Spinal cord (tissue), 10 donors: ENCODE results near the gene OR10C1. TPM values are rescaled to one million over a fixed set of nuclear protein-coding genes. Genes with fewer than 3 reads are reported as not detected.

Experiments
- DNase-seq, 6 donors: peaks; one replicate each; pipeline versions ENCODE4 v3.0.0 to v3.0.0-alpha.2; 2013 to 2015; ENCODE audit warnings: low spot score in 6 of 6, low read depth in 4 of 6
- H3K27ac ChIP-seq: one replicate; pipeline ENCODE4 v1.5.1; 2013; ENCODE audit warnings: low read depth, low read length, control low read depth
- H3K27me3 ChIP-seq: one replicate; pipeline ENCODE4 v1.6.1; 2013; ENCODE audit warnings: low read length; ENCODE audit not compliant: control insufficient read depth, insufficient read depth
- H3K36me3 ChIP-seq: one replicate; pipeline ENCODE4 v1.6.1; 2013; ENCODE audit warnings: low read length; ENCODE audit not compliant: control insufficient read depth, insufficient read depth
- H3K4me1 ChIP-seq: one replicate; pipeline ENCODE4 v1.6.1; 2013; ENCODE audit warnings: low read length; ENCODE audit not compliant: control insufficient read depth, insufficient read depth
- H3K4me3 ChIP-seq: one replicate; pipeline ENCODE4 v1.5.1; 2013; ENCODE audit warnings: low read depth, low read length, control low read depth
- H3K9me3 ChIP-seq: one replicate; pipeline ENCODE4 v1.6.1; 2013; ENCODE audit warnings: low read length; ENCODE audit not compliant: control insufficient read depth, insufficient read depth
- WGBS: methylation state at CpG from one replicate; pipeline ENCODE4 v1.1.5; 2013; ENCODE audit warnings: missing lambda C conversion rate; ENCODE audit not compliant: insufficient coverage; 5-methylcytosine and 5-hydroxymethylcytosine counted together
- polyA plus RNA-seq, 2 donors: library from polyadenylated mRNA; unstranded; fragments of 120-200 nt; gene quantifications; one replicate each; pipeline ENCODE4 v1.2.1, GENCODE V29; 2013; ENCODE audit not compliant: insufficient read length in 2 of 2
- total RNA-seq, 2 donors: library from RNA; depleted of rRNA in 1 of 2; stranded (reverse); fragments of 120-200 nt in 1 of 2; fragments of >200 nt in 1 of 2; gene quantifications; one replicate each; pipeline versions ENCODE4 v1.2.3 to v1.2.4, GENCODE V29; 2013 to 2014
- donor health status: healthy.

OR10C1 gene
- total and polyA plus RNA-seq, 4 donors: not detected

GRCh38 chr6:29488874-29489273 lies 49.8 kb downstream of the OR10C1 start:
- H3K4me3 ChIP-seq: no peak overlapping the region
- H3K36me3 ChIP-seq: no peaks in the 10 kb centered on the region
- H3K27me3 ChIP-seq: no peaks in the 10 kb centered on the region
- no peaks in the 10 kb centered on the region for H3K9me3 ChIP-seq
- DNase-seq: no peak
- H3K27ac ChIP-seq: no peak overlapping the region
- no peaks in the 10 kb centered on the region for H3K4me1 ChIP-seq

- no peak for DNase-seq
- no peaks in the 10 kb centered on the region for H3K4me1 ChIP-seq
- no peaks in the 10 kb centered on the region for H3K9me3 ChIP-seq
- no peak overlapping the region for H3K27ac ChIP-seq
- H3K4me3 ChIP-seq: no peak overlapping the region
- no peaks in the 10 kb centered on the region for H3K36me3 ChIP-seq
- no peaks in the 10 kb centered on the region for H3K27me3 ChIP-seq
- WGBS: 97% methylated on average over 5 of the region's 8 CpGs
These were observed 50.2 kb downstream of the OR10C1 start for GRCh38 chr6:29489286-29489685.

- no peak overlapping the region for H3K4me3 ChIP-seq
- no peaks in the 10 kb centered on the region for H3K36me3 ChIP-seq
- no peaks in the 10 kb centered on the region for H3K4me1 ChIP-seq
- H3K27ac ChIP-seq: no peak overlapping the region
- no peaks in the 10 kb centered on the region for H3K27me3 ChIP-seq
- DNase-seq: no peak
- H3K9me3 ChIP-seq: no peaks in the 10 kb centered on the region
- 93% methylated on average over 2 of the region's 3 CpGs for WGBS
These were observed 50.9 kb downstream of the OR10C1 start for GRCh38 chr6:29490055-29490454.

- Histone ChIP-seq H3K4me1 (no peaks in the 10 kb centered on the region), H3K27ac (no peak overlapping the region), H3K4me3 (no peak overlapping the region), H3K9me3 (no peaks in the 10 kb centered on the region), H3K36me3 (no peaks in the 10 kb centered on the region), H3K27me3 (no peaks in the 10 kb centered on the region)
- no peak for DNase-seq
- 75% methylated on average over 1 of the region's 2 CpGs for WGBS
These were observed 51.4 kb downstream of the OR10C1 start for GRCh38 chr6:29490552-29490951.

Other genes starting within 250 kb of the OR10C1 start
- gene OR14J1, start 137.6 kb upstream of the OR10C1 start, total RNA-seq: under 1 TPM in 1 of 2 donors, not detected in 1; 0.40 TPM
- under 1 TPM; 0.06 to 0.08 TPM for gene OR14J1, start 137.6 kb upstream of the OR10C1 start, polyA plus RNA-seq
- not detected for gene OR5V1, start 70.4 kb upstream of the OR10C1 start, total RNA-seq
- not detected for gene OR5V1, start 70.4 kb upstream of the OR10C1 start, polyA plus RNA-seq
- not detected for gene OR12D3, start 64.0 kb upstream of the OR10C1 start, total RNA-seq
- gene OR12D3, start 64.0 kb upstream of the OR10C1 start, polyA plus RNA-seq: not detected
- under 1 TPM in 1 of 2 donors, not detected in 1; 0.22 TPM for gene OR12D2, start 43.7 kb upstream of the OR10C1 start, total RNA-seq
- not detected for gene OR12D2, start 43.7 kb upstream of the OR10C1 start, polyA plus RNA-seq
- gene OR12D1, start 24.4 kb upstream of the OR10C1 start, total RNA-seq: under 1 TPM in 1 of 2 donors, not detected in 1; 0.20 TPM
- gene OR12D1, start 24.4 kb upstream of the OR10C1 start, polyA plus RNA-seq: not detected
- gene OR11A1, start 17.8 kb downstream of the OR10C1 start, total RNA-seq: not detected
- not detected for gene OR11A1, start 17.8 kb downstream of the OR10C1 start, polyA plus RNA-seq
- gene OR2H1, start 17.8 kb downstream of the OR10C1 start, total RNA-seq: not detected
- gene OR2H1, start 17.8 kb downstream of the OR10C1 start, polyA plus RNA-seq: under 1 TPM; 0.27 to 0.33 TPM
- gene MAS1L, start 48.6 kb downstream of the OR10C1 start, total RNA-seq: not detected
- gene MAS1L, start 48.6 kb downstream of the OR10C1 start, polyA plus RNA-seq: not detected
- under 1 TPM; 0.50 to 0.94 TPM for gene UBD, start 120.4 kb downstream of the OR10C1 start, total RNA-seq
- under 1 TPM in 1 of 2 donors, not detected in 1; 0.27 TPM for gene UBD, start 120.4 kb downstream of the OR10C1 start, polyA plus RNA-seq
- gene OR2H2, start 145.8 kb downstream of the OR10C1 start, total RNA-seq: not detected
- 1 to 10 TPM; 2.0 to 2.7 TPM for gene OR2H2, start 145.8 kb downstream of the OR10C1 start, polyA plus RNA-seq
- 100 to 1,000 TPM in 1 of 2 donors, 10 to 100 TPM in 1; 97.9 to 125 TPM for gene GABBR1, start 193.9 kb downstream of the OR10C1 start, total RNA-seq
- 100 to 1,000 TPM; 415 to 438 TPM for gene GABBR1, start 193.9 kb downstream of the OR10C1 start, polyA plus RNA-seq
- 10 to 100 TPM; 22.6 to 82.9 TPM for gene MOG, start 217.8 kb downstream of the OR10C1 start, total RNA-seq
- gene MOG, start 217.8 kb downstream of the OR10C1 start, polyA plus RNA-seq: 100 to 1,000 TPM; 223 to 225 TPM
- gene ZFP57, start 241.8 kb downstream of the OR10C1 start, total RNA-seq: not detected
- gene ZFP57, start 241.8 kb downstream of the OR10C1 start, polyA plus RNA-seq: 1 to 10 TPM; 5.9 to 7.1 TPM